GM12878 (cell line): ENCODE measurements around the gene ARL5C. TPM values are rescaled to one million over a fixed set of nuclear protein-coding genes. Genes with fewer than 3 reads are reported as not detected.

Source experiments
- ATAC-seq: fragments of 200-7000 bp; cut with Tn5 transposase; 3 replicates; pipeline ENCODE4 v1.9.1; 2020; ENCODE audit warnings: mild to moderate bottlenecking, moderate library complexity
- BruUV-seq: library from RNA; stranded (reverse); fragments of 400-500 nt; replicated peaks from 2 replicates; lab custom pipeline; 2021; lab: Mats Ljungman, UMichigan
- CTCF ChIA-PET: fragments of 300-600 bp; sonication (Branson Sonifier 250); formaldehyde crosslinking; extraction: SDS; loops from one replicate; lab custom pipeline; 2021; ENCODE audit warnings: inconsistent platforms; lab: Yijun Ruan, JAX
- POLR2A ChIA-PET: fragments of 350-600 bp; formaldehyde crosslinking; extraction: SDS; loops from one replicate; lab custom pipeline; 2021; ENCODE audit warnings: inconsistent platforms; lab: Charles Lee
- RAD21 ChIA-PET: fragments of 300-600 bp; sonication (Branson Sonifier 250); formaldehyde crosslinking; loops from one replicate; lab custom pipeline; 2023; ENCODE audit warnings: antibody characterized with exemption; ENCODE audit not compliant: unreplicated experiment; lab: Charles Lee
- SMC1A ChIA-PET: fragments of 300-600 bp; sonication (Branson Sonifier 250); formaldehyde crosslinking; loops from one replicate; lab custom pipeline; 2023; ENCODE audit not compliant: unreplicated experiment, uncharacterized antibody; lab: Charles Lee
- DNase-seq: peaks from one replicate; pipeline ENCODE4 v3.0.0-alpha.2; 2011; ENCODE audit warnings: low read depth, low spot score
- FAIRE-seq: peaks from 3 replicates; lab custom pipeline; 2011; peaks lifted over from hg19 to GRCh38; lab: Jason Lieb, UNC
- H2AFZ ChIP-seq: 2 replicates; pipeline ENCODE4 v1.6.0; 2011; ENCODE audit warnings: low read depth, low read length, control low read depth; ENCODE audit not compliant: control insufficient read depth
- H3K27ac ChIP-seq: 2 replicates; pipeline ENCODE4 v1.5.1; 2011; ENCODE audit warnings: control low read depth; ENCODE audit not compliant: control insufficient read depth, insufficient read depth
- H3K27me3 ChIP-seq, 2 experiments: replicated peaks in 1 of 2; 2 replicates each; pipeline versions ENCODE4 v1.6.0 to v1.6.1; 2011; ENCODE audit warnings: low read length in 1 of 2; ENCODE audit not compliant: control insufficient read depth in 2 of 2, insufficient read depth in 2 of 2
- H3K36me3 ChIP-seq, 2 experiments: 2 replicates each; pipeline ENCODE4 v1.5.1; 2011; ENCODE audit warnings: low read length in 1 of 2; ENCODE audit not compliant: control insufficient read depth in 2 of 2, insufficient read depth in 2 of 2
- H3K4me1 ChIP-seq: 2 replicates; pipeline ENCODE4 v1.6.1; 2011; ENCODE audit warnings: mild to moderate bottlenecking, low read length, moderate library complexity, mixed read lengths; ENCODE audit not compliant: control insufficient read depth, insufficient read depth
- H3K4me2 ChIP-seq: 2 replicates; pipeline ENCODE4 v1.6.0; 2011; ENCODE audit warnings: control low read depth; ENCODE audit not compliant: control insufficient read depth, insufficient read depth
- H3K4me3 ChIP-seq: fragments of 200-600 bp; sonication (generic); 2 replicates; pipeline ENCODE4 v1.5.1; 2016
- H3K79me2 ChIP-seq: 2 replicates; pipeline ENCODE4 v1.6.0; 2011; ENCODE audit warnings: low read length; ENCODE audit not compliant: control insufficient read depth, insufficient read depth
- H3K9ac ChIP-seq: 2 replicates; pipeline ENCODE4 v1.8.0; 2011; ENCODE audit warnings: low read length, control low read depth, mixed read lengths; ENCODE audit not compliant: control insufficient read depth, insufficient read depth
- H3K9me3 ChIP-seq: replicated peaks from 3 replicates; pipeline ENCODE4 v1.5.1; 2011; ENCODE audit warnings: mild to moderate bottlenecking, low read length; ENCODE audit not compliant: control insufficient read depth, insufficient read depth
- H4K20me1 ChIP-seq: 2 replicates; pipeline ENCODE4 v1.6.0; 2011; ENCODE audit not compliant: control insufficient read depth, insufficient read depth
- CHD4 ChIP-seq: fragments of 200-600 bp; sonication (generic); IDR thresholded peaks from 2 replicates; pipeline ENCODE4 v1.6.1; 2016; ENCODE audit warnings: mild to moderate bottlenecking
- ESRRA ChIP-seq: IDR thresholded peaks from 2 replicates; pipeline ENCODE4 v1.6.1; 2012; ENCODE audit warnings: mild to moderate bottlenecking, low read length, improper control_type of control experiment
- IKZF1 ChIP-seq: fragments of 450-650 bp; conservative IDR thresholded peaks from 2 replicates; pipeline ENCODE4 v1.6.1; 2017; ENCODE audit warnings: antibody characterized with exemption, mild to moderate bottlenecking
- IRF3 ChIP-seq: fragments of 450-650 bp; IDR thresholded peaks from 2 replicates; pipeline ENCODE4 v1.6.1; 2014; ENCODE audit warnings: mild to moderate bottlenecking
- LARP7 ChIP-seq: fragments of 450-650 bp; IDR thresholded peaks from 2 replicates; pipeline ENCODE4 v1.6.1; 2017; ENCODE audit warnings: mild to moderate bottlenecking
- NFIC ChIP-seq: IDR thresholded peaks from 2 replicates; pipeline ENCODE4 v1.6.1; 2012; ENCODE audit warnings: low read depth, mild to moderate bottlenecking, inconsistent platforms, low read length, moderate library complexity
- POLR2AphosphoS5 ChIP-seq: IDR thresholded peaks from 2 replicates; pipeline ENCODE4 v1.6.1; 2011; ENCODE audit warnings: mild to moderate bottlenecking, low read length, inconsistent platforms
- RBBP5 ChIP-seq: fragments of 200-600 bp; sonication (generic); conservative IDR thresholded peaks from 2 replicates; pipeline ENCODE4 v1.6.1; 2016
- RELA ChIP-seq: fragments of 450-650 bp; IDR thresholded peaks from 2 replicates; pipeline ENCODE4 v1.8.0; 2014; ENCODE audit warnings: borderline replicate concordance; ENCODE audit not compliant: partially characterized antibody
- REST ChIP-seq: IDR thresholded peaks from 2 replicates; pipeline ENCODE4 v1.6.1; 2012; ENCODE audit warnings: mild to moderate bottlenecking, low read depth, low read length
- SPI1 ChIP-seq: IDR thresholded peaks from 2 replicates; pipeline ENCODE4 v1.6.1; 2011; ENCODE audit warnings: low read depth, mild to moderate bottlenecking, low read length, moderate library complexity, borderline replicate concordance; ENCODE audit not compliant: insufficient read depth
- SUZ12 ChIP-seq: fragments of 200-600 bp; sonication (generic); IDR thresholded peaks from one replicate; pipeline ENCODE4 v1.6.1; 2018; ENCODE audit warnings: antibody characterized with exemption, mild to moderate bottlenecking; ENCODE audit not compliant: unreplicated experiment
- TAF1 ChIP-seq: IDR thresholded peaks from 2 replicates; pipeline ENCODE4 v1.6.1; 2011; ENCODE audit warnings: mild to moderate bottlenecking, low read depth, low read length, borderline replicate concordance
- ZNF592 ChIP-seq: fragments of 450-650 bp; IDR thresholded peaks from 2 replicates; pipeline ENCODE4 v1.6.1; 2017; ENCODE audit warnings: mild to moderate bottlenecking, moderate library complexity
- WGBS: methylation state at CpG from one replicate; pipeline ENCODE4 v1.1.6; 2016; ENCODE audit warnings: low lambda C conversion rate; ENCODE audit not compliant: insufficient replicate concordance, insufficient coverage; ENCODE audit errors: missing lambda C conversion rate; 5-methylcytosine and 5-hydroxymethylcytosine counted together
- in situ Hi-C: fragments of 300-500 bp; cut with MboI; formaldehyde crosslinking; loops from 9 replicates; pipeline ENCODE4 v1.14.3; 2018; ENCODE audit warnings: mixed read lengths
- intact Hi-C: fragments of 100-400 bp; cut with micrococcal nuclease; formaldehyde crosslinking; loops from one replicate; pipeline ENCODE4 v1.14.2; 2022; ENCODE audit not compliant: unreplicated experiment
- polyA plus RNA-seq, 11 experiments: library from polyadenylated mRNA; depleted of rRNA in 4 of 11; unstranded in 6 of 11; stranded (reverse) in 5 of 11; fragments of >200 nt; fragmentation: Nextera tagmentation in 4 of 11; fragmentation: Illumina TruSeq in 1 of 11; extraction: Ambion mirVana in 4 of 11; extraction: Trizol in 1 of 11; gene quantifications; 1 replicate in 1 of 11; 2 replicates in 10 of 11; pipeline versions ENCODE4 v1.2.1 to v1.2.3, GENCODE V29; 2011 to 2016; ENCODE audit warnings: inconsistent platforms in 2 of 11, missing spikeins in 2 of 11, low read depth in 1 of 11
- total RNA-seq, 4 experiments: library from RNA; depleted of rRNA in 3 of 4; stranded (reverse); fragments of >200 nt in 3 of 4; fragmentation: Illumina TruSeq in 1 of 4; extraction: Trizol in 1 of 4; gene quantifications; 2 replicates each; pipeline versions ENCODE4 v1.2.1 to v1.2.3, GENCODE V29; 2013 to 2021

Gene ARL5C
- total and polyA plus RNA-seq, 10 of the 15 experiments (the other 5 are each of a cell fraction or from before 2014, with no cell fraction given), result not detected

GRCh38 chr17:39145143-39145542, 20.8 kb downstream of the ARL5C start:
- Histone ChIP-seq H3K27me3 (peaks cover 0 to 6% of the 10 kb centered on the region in 2 experiments; a peak in 3 of 4 replicates), H3K4me2 (no peak overlapping the region), H3K9ac (no peak overlapping the region), H3K27ac (no peak overlapping the region), H4K20me1 (no peaks in the 10 kb centered on the region), H3K79me2 (no peaks in the 10 kb centered on the region), H3K4me1 (no peaks in the 10 kb centered on the region), H3K9me3 (no peaks in the 10 kb centered on the region), H3K36me3 (no peaks in the 10 kb centered on the region), H3K4me3 (no peak overlapping the region), H2AFZ (no peak overlapping the region)
- no peak for DNase-seq
- no TSS peak for BruUV-seq
- no peak for ATAC-seq
- intact Hi-C loops, result loop anchor here (10.0 kb wide), 1 partner anchor 50 kb away; no protein-coding TSS in a partner anchor
- CTCF ChIA-PET, result interaction anchor here (1.4 to 2.3 kb wide), 3 partner anchors 19 to 410 kb away, joined by 4 to 7 read pairs (median 5); no protein-coding TSS in a partner anchor
- in situ Hi-C loops, result loop anchor here (5.0 kb wide), 1 partner anchor 73 kb away; no protein-coding TSS in a partner anchor
- FAIRE-seq, result no peak
- WGBS, result 26% methylated on average over 3 of the region's 3 CpGs
- SMC1A ChIA-PET, result interaction anchor here (0.7 to 1.0 kb wide), 2 partner anchors 8 to 96 kb away, joined by 3 read pairs; no protein-coding TSS in a partner anchor
- RAD21 ChIA-PET, result interaction anchor here (2.6 kb wide), 1 partner anchor 162 kb away, joined by 12 read pairs; no protein-coding TSS in a partner anchor
- POLR2A ChIA-PET, result interaction anchor here (0.6 kb wide), 1 partner anchor 166 kb away, joined by 5 read pairs; no protein-coding TSS in a partner anchor
- no peak for TF ChIP-seq ESRRA
- TF ChIP-seq SUZ12, result no peak
- TF ChIP-seq CHD4, result no peak
- TF ChIP-seq NFIC, result no peak
- TF ChIP-seq ZNF592, result no peak
- TF ChIP-seq RBBP5, result no peak
- TF ChIP-seq REST, result no peak
- no peak for TF ChIP-seq RELA
- no peak for TF ChIP-seq IRF3
- no peak for TF ChIP-seq POLR2AphosphoS5
- TF ChIP-seq IKZF1, result no peak
- TF ChIP-seq SPI1, result no peak
- TF ChIP-seq TAF1, result no peak
- TF ChIP-seq LARP7, result no peak
